ENCODE results near the gene GAST.
"Not testable (repeated sequence)": the region's sequence is repeated elsewhere in the genome, so short reads cannot be mapped to it uniquely, and the experiment has no call there.

The GAST gene, protein sequence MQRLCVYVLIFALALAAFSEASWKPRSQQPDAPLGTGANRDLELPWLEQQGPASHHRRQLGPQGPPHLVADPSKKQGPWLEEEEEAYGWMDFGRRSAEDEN

DNA sequence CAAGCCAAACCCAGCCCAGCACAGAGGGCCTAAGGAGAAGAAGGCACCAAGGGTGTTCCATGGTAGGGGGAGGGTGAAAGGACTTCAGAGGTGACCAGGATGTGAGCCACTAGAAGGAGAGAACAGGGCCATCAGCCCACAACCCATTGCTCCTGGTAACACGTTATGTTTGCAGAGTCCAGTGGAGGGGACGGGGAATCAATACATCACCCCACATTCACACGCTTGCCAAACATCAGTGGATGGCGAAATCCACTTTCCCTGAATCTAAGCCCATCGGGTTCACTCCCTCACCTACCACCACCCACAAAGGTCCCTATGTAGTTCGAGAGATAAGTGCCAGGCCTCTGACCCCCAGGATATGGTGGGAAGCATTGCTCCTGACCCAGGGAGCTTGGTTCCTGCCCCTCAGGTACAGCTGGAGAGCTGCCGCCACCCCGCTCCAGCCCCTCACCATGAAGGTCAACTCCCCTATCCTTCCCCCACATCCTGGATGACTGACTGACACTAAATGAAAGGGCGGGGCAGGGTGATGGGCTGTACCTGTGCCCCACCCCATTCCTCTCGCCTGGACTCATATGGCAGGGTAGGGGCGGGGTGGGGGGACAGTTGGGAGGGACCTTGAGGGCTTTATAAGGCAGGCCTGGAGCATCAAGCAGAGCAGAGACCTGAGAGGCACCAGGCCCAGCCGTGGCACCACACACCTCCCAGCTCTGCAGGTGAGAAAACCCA is at the start of gene GAST:
GAST (plus strand) TSS at position 663 of the 732 bp plus-strand sequence. CDS start 3,106 bp downstream, outside the sequence.
- no peak for DNase-seq

DNA sequence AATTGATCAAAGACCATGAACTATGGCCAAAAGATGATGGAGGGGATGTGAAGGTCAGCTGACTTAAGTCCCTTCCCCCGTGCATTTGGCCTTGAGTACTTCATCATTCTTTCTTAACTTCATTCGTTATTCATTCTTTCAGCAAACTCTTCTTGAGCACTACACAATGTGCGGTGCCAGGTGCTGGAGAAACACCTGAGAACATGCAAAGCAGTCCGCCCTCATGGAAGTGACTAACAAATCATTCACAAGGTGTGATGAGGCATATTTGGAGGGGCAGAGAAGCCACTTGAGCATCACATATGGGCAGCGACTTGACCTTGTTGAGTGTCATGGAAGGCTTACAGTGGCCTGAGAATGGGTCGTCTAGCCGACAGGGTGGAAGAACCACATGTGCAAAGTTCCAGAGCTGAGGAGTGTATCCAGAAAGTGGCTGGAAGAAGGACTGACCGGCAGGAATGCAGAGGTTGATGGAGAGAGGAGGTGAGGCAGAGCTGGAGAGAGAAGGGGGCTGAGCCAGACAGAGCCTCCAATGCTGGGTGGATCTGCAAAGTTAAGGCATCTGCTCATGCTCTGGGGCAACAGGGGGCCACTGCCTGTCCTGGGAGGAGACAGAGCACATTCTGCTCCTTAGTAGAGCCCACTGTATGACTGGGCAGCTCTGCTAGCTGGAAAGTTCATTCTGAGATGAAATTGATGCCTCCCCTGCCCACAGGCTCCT is 48.5 kb upstream of the GAST start:
- peak; percentile 45 for DNase-seq

DNA sequence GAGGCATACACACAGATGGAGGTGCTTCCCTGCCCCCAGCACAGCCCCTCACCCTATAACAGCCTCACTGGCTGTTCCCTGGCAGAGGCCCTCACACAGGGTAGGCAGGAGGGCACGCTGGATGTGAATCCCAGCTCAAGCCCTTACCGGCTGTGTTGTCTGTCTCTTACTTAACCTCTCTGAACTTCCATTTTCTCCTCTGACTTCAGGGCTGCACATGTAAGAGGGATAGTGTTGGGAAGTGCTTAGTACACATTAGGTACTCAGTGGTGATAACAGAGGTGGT is 48.0 kb upstream of the GAST start:
- DNase-seq, result no peak

DNA sequence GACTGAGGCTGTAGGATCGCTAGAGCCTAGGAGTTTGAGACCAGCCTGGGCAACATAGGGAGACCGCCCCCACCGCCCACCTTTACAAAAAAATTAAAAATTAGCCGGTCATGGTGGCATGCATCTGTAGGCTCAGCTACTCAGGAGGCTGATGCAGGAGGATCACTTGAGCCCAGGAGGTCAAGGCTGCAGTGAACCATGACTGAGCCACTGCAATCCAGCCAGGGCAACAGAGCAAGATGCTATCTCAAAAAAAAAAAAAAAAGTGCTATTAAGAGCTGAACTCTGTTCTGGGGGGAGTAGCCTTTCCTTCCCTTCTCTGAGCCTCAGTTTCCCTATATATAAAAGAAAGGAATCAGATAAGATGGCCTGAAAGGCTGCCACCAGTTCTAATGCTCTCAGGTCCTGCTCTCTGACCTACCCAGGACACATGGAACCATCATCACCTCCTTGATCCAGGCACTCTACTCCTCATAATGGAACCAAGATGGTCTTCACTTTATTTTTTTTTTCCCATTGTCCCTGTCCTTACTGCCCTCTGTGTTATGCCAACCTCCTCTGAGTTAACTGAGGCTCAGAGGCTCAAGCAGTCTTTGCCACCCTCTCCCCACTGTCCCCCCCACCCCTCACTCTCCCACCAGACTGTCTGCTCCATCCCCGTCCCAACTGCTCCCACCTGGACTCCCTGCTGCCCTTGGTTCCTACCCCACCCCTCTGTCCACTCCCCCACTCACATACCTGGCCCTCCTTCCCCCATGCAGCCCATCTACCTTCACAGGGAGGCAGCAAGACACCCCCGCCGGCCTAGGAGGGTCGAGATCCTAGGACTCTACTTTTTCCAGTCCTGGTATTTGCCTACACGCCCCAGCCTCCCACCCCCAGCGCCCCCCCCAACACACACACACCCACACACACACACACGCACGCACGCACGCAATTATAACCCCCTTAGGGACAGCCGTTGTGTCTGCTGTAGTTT is 47.3 kb upstream of the GAST start:
- no peak for DNase-seq

DNA sequence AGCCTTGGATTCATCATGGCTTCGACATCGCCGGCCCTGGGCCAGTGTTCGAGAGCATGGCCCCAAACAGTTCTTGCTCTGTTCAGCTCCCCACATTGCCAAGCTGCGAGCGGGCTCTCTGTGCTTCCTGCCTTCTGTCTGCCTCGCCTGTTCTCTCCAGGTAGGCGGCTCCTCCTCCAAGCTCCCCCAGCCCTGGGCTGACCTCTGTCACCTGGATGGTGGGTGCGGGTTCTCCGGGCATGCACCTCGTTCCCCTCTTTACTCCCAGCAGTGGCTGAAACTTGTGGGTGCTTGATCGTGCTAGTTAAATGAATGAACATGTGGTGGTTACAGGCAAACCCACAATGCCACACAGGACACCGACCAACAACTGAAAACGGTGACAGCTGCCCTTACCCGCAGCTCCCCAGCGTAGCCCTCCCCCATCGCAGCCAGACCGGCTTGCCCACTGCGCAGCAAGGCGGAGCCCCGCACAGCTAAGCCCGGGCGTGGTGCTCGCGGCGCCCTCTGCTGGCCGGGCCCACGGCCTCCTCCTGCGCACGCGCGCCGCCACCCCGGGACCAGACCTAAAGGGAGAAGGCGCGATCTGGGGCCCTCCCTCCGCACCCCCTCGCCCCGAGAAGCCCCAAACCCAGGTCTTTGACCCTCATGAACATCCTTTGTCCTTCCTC is 46.4 kb upstream of the GAST start:
- DNase-seq, result peak; percentile 80

DNA sequence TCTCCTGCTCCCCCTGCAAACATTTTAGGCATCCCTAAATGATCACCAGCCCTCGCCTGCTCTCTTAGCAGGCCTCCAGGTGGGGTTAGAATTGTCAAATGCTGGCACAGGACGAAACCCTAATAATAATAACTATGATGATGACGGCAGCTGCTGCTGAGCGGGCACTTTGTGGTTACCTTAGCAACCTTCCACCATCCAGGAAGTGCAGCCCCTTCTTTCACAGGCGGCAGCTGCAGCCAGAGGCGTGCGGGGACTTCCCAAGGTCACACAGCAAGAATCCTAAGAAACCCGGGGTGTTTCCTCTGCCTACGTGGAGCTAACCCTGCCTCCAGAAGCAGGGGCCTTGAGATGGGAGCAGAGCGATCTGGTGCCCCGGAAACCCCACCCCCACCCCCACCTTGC is 45.9 kb upstream of the GAST start:
- no peak for DNase-seq

DNA sequence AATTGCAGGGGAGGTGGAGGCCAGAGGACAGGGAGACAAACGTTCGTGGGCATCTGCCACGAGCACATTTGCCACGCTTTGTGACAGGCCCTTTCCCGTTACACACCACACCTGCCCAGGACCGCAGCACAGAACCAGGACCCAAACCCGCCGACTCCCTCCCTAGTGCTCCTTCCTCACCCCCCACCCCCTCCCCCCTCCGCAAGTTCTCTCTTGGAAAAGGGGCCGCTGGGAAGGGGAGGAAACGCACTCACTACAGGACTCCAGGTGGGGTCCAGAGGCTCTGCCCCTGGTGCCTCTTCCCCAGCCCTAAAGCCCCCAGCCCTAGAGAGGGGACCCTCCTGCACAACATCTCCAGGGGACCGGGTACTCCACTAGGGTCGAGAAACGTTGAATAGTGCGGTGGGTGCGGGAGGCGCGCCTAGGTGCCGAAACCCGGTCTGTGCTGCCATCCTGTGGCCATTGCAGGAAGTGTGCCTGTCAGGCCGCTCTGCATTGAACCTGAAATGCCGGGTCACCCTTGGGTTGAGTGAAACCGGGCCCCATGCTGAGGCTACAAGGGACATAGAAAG is 45.3 kb upstream of the GAST start:
- DNase-seq, result peak; percentile 73

DNA sequence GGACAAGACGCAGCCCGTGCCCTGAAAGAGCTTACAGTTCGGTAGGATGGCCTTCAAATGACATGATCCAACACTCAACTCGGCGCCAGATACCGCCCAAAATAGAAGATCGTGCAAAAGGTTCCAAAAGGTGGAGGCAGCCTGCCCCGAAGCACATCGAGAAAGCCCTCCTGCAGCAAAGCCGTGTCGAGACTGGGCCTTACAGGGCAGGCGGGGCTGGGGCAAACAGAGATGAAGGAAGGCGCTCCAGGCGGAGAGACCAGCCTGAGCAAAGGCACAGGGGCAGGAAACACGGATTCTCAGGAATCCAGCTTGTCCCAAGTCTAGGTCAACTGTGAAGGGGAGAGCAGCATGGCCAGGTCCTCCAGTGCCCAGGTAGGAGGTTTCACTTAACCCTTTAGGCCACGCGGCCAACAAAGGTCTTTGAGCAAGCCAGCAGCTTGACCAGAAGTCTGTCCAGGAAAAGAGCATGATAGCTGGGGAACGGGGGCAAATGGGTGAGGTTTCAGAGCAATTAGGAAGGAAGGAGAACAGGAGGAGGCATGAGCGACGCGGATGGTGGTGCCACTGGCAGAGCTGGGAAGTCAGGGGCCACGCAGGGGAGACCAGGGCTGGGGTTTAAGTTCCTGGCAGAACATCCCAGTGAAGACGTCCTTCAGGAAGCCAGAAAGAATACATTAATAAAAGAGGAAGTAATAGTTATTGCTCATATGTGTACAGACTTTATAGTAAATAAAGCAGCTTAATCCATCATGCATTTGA is 44.7 kb upstream of the GAST start:
- DNase-seq, result no peak

DNA sequence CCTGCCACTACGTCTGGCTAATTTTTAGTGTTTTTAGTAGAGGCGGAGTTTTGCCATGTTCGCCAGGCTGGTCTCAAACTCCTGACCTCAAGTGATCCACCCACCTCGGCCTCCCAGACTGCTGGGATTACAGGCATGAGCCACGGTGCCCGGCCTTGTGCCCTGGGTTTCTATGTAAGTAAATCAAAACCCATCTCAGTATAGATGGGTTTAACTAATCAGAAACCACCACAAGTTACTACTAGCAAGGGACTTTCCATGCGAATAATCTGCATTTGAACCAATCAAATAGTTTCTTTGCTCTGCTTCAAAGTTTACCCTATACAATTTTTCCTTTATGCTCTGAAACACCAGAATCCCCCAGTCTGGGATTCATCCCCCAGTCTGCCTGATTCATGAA is 40.0 kb upstream of the GAST start:
- DNase-seq, result no peak

DNA sequence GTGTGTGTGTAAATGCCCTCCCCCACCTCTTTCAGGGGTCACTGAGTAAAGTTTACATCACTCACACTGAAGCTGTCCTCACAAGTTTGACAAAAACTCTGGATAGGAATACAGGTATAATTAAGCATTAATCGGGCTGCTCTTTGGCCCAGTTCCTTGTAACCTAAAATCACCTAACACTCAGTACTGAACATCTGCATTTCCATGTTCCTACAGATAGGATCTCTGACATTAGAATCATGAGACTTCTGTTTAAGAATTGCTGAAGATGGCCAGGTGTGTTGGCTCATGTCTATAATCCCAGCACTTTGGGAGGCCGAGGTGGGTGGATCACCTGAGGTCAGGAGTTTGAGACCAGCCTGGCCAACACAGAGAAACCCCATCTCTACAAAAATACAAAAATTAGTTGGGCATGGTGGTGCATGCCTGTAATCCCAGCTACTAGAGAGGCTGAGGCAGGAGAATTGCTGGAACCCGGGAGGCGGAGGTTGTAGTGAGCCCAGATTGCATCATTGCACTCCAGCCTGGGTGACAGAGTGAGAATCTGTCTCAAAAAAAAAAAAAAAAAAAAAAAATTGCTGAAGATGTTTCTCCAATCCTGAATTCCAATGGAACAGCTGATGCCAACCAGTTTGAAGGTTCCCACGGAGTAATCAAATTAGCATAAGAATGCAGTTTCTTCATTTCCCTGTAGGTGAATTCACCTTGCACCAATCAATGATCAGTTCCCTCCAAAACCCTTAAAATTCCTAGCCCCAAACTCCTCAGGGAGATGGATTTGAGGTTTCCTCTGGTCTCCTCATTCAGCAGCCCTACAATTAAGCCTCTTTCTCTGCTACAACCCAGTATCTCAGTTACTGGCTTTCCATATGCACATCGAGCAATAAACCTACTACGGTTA is 36.7 kb upstream of the GAST start:
- DNase-seq, result not testable (repeated sequence)

DNA sequence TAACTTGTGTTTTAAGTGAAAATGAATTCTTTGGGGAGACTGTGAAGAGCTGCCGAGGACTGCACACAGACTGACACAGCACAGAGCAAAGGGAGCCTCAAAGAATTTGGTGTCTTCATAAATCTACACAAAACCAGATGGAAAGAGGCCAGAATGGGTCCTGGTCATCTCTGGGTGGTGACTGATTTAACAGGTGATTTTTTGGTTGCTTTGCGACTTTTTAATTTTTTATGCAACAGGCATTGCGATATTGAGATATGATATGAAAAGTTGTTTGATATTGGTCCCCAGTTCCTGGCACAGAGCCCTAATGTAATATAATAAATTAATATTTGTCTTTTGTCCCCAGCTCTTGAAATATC is 36.1 kb upstream of the GAST start:
- DNase-seq, result no peak

DNA sequence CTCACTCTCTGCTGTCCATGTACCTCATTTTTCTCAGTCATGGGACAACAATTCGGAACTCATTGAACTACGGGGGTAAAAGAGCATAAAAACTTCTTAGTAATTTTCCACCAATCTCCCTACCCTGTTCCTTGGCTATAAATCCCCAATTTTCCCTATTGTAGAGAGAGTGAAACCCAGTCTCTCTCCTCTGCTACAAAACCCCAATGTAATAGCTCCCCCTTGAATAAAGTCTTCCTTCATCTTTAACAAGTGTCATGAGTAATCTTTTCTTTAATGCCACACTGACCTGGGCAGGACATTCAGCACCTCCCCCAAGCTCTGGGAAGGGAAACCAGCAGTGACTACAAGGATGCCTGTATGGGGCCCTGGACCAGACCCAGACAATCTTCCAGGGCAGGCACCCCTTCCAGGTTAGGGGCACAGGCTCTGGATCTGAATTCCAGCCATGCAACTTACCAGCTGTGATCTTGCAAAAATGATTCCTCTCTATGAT is 33.7 kb upstream of the GAST start:
- DNase-seq, result no peak

DNA sequence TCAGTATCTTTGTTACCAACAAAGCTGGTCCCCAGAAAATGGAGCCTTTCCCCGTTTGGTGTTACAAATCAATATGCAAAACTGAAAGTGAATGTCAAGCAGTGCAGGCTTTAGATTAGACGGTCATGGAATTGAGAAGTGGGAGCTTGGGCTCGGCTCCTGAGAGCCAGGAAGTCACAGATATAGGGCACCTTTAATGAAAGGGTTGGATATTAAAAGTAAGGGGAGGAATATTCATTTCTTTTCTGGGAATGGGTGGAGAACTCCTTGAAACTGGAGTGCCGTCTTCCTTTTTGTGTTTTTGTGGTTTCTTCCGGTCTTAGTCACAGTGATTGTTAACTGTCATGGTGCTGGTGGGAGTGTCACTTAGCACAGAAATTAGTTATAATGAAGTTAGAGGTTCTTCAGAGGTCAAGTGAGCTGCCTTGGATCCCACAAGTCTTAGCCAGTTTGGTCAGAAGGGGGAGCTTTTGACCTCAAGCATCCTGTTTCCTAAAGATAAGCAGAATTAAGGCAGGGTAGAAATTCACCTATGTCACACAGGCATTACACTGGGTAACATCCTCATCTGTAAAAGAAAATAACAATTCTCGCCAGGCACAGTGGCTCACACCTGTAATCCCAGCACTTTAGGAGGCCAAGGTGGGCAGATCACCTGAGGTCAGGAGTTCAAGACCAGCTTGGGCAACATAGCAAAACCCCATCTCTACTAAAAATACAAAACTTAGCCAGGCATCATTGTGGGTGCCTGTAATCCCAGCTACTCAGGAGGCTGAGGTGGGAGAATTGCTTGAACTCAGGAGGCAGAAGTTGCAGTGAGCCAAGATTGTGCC is 33.0 kb upstream of the GAST start:
- no peak for DNase-seq

DNA sequence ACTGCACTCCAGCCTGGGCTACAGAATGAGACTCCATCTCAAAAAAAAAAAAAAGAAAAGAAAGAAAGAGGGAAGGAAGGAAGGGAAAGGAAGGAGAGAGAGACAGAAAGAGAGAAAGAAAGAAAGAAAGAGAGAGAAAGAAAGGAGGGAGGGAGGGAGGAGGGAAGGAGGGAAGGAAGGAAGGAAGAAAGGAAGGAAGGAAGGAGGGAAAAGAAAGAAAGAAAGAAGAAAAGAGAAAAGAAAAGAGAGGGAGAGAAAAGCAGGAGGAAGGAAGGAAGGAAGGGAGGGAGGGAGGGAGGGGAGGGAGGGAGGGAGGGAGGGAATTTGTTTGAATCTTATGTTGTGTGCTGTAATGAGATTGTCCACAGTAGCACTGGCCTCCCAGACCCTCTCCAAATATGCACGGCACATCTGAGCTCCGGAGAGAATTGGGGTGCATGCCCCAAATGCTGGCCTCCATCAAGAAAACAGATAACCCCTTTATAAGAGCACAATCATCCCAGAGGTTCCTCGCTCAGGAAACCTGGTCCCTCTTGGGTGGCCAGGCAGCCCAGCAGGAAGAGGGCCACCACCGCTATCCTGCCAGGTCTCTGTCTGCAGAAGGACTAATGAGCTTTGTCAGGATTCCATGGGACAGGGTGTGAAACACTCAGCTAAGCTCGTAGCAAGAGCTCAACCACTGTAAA is 32.2 kb upstream of the GAST start:
- DNase-seq, result no peak

DNA sequence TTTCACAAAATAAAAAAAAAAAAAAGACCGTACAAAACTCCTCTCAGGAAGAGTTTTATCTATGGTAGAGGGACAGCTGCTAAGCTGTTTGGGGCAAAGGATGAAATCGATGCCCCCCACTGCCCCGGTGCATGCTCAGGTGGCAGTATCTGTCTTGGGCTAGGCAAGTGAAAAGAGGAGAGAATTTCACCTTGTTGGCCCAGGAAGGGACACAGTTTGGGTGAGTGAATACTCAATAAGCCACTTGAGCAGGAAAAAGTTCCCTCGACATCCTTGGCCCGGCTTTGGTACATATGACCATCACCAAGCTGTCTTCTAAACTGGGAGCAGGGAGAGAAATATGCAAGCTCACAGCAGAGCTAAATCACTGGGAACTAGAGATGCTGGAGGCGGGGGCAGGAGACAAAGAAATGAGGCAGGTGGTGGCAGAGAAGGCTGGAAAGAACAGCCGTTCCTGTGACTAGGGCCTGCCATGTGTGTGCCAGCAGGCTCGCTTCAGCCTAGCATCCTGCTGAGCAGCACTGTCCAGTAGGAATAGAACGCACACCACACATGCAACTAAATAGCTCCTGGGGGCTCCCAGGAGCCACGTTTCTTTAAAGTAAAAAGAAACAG is 31.6 kb upstream of the GAST start:
- DNase-seq, result no peak

DNA sequence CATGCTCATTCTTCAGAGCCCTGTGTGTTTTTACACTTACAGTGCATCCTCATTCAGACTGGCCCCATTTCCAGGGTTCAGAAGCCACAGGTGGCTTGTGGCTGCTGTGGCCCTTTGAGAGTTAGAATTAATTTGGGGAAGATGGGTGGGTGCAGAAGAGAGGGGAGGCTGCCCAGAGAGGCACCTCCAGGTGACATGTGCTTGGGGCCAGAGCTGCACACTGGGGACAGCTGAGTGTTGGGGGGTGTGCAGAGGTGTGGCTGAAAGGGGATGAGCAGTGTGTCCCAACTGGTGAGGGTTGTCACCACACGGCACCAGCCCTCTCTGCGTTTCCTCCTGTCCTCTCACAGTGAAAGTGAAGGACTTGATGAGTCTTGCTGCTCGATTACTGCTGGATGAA is 30.4 kb upstream of the GAST start:
- DNase-seq, result no peak

DNA sequence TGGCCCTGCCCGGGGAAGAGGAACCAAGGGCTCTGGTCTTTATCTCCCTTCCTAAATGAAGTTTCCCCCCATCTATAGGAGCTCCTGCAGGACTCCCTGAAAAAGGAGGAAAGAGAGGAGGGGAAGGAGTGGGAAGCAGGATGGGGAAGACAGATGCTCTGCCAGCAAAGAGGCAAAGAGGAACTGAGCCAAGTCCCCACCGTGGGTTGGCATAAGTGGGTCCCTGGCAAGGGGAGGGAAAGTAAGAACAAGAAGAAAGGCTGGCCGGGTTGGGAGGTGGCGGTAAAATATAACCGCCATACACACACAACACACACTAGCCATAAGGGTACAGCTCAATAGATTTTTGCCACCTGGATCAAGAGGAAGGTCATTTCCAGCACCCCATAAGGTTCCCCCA is 29.5 kb upstream of the GAST start:
- no peak for DNase-seq

DNA sequence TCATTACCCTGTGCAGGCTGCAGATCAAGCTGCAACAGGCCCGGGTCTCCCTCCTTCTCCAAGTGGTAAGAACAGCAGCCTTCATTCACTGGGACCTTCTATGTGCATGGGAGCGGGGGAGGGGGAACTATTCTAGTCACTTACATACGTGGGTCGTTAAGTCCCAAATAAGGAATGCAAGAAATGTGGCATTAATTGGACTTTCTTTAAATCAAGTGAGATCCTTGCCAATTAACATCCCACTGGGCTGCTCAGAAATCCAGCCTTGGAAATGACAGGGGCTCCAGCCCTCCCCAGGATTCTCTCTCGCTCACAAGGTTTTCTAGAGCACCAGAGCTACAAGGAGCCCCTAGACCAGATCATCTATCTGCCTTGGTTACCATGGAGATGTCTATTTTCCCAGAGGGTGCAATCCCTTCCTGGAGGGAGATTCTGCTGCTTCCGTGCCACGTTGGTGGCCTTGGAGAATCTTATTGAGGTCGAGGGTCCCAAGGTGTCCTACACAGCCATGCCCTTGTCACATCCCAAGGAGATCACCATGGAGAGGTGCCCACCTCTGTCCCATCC is 28.6 kb upstream of the GAST start:
- DNase-seq, result no peak

Measured in NCI-H526 treated with DMSO at 0.1 percent for 48 hours (cell line).